ENCODE measurements around the gene IPCEF1. TPM values are rescaled to one million over a fixed set of nuclear protein-coding genes. Genes with fewer than 3 reads are reported as not detected.

Gene IPCEF1
- total RNA-seq, 1 donor from 2014 or later: 2.0 TPM

DNA sequence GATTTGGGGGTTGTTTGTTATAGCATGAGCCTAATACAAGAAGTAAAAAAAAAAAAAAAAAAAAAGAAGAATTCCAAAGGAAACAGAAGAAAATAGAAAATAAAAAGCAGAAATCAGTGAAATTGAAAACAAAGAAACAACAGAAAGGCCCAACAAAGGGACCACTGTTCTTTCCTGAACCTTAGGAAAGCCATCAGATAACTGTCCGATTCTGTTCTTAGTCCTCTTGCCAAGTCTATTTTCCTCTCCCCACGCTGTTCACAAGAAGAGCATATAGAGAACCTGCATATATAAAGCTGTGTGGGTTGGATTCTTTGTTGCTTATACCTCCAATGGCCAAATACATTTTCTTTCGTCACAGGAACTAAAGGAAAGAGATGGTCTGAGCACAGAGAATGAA, 38.0 kb upstream of the IPCEF1 start:
- TF ChIP-seq POLR2A (IDR thresholded peaks at IDR 0.05) (no peak), POLR2AphosphoS5 (IDR thresholded peaks at IDR 0.05; ENCODE audit: insufficient read depth in 1 of 2, low read depth in 1 of 2) (no peak)
- TF ChIP-seq, protein P1, sequence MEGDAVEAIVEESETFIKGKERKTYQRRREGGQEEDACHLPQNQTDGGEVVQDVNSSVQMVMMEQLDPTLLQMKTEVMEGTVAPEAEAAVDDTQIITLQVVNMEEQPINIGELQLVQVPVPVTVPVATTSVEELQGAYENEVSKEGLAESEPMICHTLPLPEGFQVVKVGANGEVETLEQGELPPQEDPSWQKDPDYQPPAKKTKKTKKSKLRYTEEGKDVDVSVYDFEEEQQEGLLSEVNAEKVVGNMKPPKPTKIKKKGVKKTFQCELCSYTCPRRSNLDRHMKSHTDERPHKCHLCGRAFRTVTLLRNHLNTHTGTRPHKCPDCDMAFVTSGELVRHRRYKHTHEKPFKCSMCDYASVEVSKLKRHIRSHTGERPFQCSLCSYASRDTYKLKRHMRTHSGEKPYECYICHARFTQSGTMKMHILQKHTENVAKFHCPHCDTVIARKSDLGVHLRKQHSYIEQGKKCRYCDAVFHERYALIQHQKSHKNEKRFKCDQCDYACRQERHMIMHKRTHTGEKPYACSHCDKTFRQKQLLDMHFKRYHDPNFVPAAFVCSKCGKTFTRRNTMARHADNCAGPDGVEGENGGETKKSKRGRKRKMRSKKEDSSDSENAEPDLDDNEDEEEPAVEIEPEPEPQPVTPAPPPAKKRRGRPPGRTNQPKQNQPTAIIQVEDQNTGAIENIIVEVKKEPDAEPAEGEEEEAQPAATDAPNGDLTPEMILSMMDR (IDR thresholded peaks at IDR 0.05): no peak
- H3K27me3 ChIP-seq: no peaks in the 10 kb centered on the region
- no peaks in the 10 kb centered on the region for H3K36me3 ChIP-seq
- DNase-seq (ENCODE audit: extremely low spot score in 2 of 2): no peak
- no peak overlapping the region for H3K4me3 ChIP-seq
- H3K9me3 ChIP-seq: no peaks in the 10 kb centered on the region
- H3K4me1 ChIP-seq: no peaks in the 10 kb centered on the region
- intact Hi-C loops (cut with DNase I): no loop called here
- H3K27ac ChIP-seq: no peak overlapping the region

DNA sequence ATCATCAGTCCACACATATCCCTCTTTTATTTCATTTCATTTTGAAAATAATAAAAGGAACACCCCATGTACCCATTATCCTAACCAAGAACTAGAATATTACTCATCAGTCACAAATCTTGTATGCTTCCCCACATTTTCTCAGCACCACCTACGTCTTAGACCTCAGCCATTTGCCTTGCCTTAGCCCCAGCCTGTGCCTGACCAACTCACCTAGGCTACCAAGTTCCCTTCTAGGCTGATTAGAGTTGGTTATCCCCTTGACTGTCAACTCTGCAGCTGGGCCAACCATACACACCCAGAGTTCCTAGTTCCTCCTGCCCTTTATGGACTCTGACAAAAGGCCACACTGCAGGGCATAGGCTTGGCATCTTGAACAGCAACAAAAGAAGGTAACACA, 33.4 kb upstream of the IPCEF1 start:
- Histone ChIP-seq H3K9me3 (no peaks in the 10 kb centered on the region), H3K4me3 (no peak overlapping the region), H3K4me1 (no peaks in the 10 kb centered on the region), H3K36me3 (no peaks in the 10 kb centered on the region), H3K27ac (no peak overlapping the region), H3K27me3 (no peaks in the 10 kb centered on the region)
- TF ChIP-seq POLR2A (IDR thresholded peaks at IDR 0.05) (no peak), POLR2AphosphoS5 (IDR thresholded peaks at IDR 0.05; ENCODE audit: insufficient read depth in 1 of 2, low read depth in 1 of 2) (no peak)
- TF ChIP-seq, protein P1 (IDR thresholded peaks at IDR 0.05): no peak
- intact Hi-C loops (cut with DNase I): no loop called here
- DNase-seq (ENCODE audit: extremely low spot score in 2 of 2): no peak

DNA sequence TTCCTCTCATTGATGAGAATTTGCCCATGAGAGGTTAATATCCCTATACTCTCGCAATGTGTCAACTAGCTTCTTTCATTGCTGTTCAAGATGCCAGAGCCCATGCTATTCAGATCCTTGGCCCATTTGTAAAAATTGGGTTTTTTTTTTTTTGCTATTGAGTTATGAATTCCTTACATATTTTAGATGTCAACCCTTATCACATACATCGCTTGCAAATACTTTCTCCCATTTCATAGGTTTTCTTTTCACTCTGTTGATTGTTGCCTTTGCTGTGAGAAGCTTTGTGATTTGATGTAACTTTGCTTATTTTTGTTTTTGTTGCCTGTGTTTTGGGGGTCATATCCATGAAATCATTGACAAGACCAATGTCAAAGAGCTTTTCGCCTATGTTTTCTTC, 32.2 kb upstream of the IPCEF1 start:
- intact Hi-C loops (cut with DNase I): no loop called here
- DNase-seq (ENCODE audit: extremely low spot score in 2 of 2): no peak
- no peaks in the 10 kb centered on the region for H3K27me3 ChIP-seq
- H3K27ac ChIP-seq: no peak overlapping the region
- H3K4me1 ChIP-seq: no peaks in the 10 kb centered on the region
- H3K9me3 ChIP-seq: no peaks in the 10 kb centered on the region
- TF ChIP-seq POLR2AphosphoS5 (IDR thresholded peaks at IDR 0.05; ENCODE audit: insufficient read depth in 1 of 2, low read depth in 1 of 2) (no peak), POLR2A (IDR thresholded peaks at IDR 0.05) (no peak)
- TF ChIP-seq, protein P1 (IDR thresholded peaks at IDR 0.05): no peak
- H3K36me3 ChIP-seq: no peaks in the 10 kb centered on the region
- no peak overlapping the region for H3K4me3 ChIP-seq

DNA sequence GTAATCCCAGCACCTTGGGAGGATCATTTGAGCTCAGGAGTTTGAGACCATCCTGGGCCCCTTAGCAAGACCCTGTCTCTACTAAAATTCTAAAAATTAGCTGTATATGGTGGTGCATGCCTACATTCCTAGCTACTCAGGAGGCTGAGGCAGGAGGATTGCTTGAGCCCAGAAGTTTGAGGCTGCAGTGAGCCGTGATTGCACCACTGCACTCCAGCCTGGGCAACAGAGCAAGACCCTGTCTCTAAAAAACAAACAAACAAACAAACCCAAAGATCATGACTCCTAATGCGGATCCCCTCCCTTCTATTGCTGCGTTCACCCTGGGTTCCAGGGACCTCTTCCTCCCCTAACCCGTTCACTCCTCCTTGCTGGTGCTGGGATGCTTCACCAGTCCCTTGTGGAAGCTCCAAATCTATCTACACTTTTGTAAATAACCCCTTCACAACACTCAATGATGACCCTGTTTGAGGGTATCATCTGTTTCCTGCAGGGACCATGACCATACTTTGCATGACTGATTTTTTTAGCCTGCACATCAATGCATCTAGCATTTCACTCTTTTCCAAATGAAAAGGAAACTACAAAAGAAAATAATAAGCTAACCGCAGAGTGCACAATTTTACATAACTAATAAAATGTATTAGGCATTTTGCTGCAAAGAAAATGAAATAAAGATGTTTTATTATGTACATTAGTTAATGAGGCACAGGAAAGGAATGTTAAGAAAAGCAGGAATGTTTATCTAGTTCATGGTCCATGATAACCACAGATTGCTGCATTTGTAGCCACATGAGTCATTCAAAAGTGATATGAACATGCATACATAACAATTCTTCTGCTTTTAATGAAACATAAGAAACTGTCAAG, 30.5 kb upstream of the IPCEF1 start:
- H3K4me3 ChIP-seq: no peak overlapping the region
- H3K4me1 ChIP-seq: no peaks in the 10 kb centered on the region
- intact Hi-C loops (cut with DNase I): no loop called here
- H3K36me3 ChIP-seq: no peaks in the 10 kb centered on the region
- no peak overlapping the region for H3K27ac ChIP-seq
- TF ChIP-seq, protein P1 (IDR thresholded peaks at IDR 0.05): no peak
- H3K27me3 ChIP-seq: no peaks in the 10 kb centered on the region
- no peak for DNase-seq (ENCODE audit: extremely low spot score in 2 of 2)
- no peaks in the 10 kb centered on the region for H3K9me3 ChIP-seq

DNA sequence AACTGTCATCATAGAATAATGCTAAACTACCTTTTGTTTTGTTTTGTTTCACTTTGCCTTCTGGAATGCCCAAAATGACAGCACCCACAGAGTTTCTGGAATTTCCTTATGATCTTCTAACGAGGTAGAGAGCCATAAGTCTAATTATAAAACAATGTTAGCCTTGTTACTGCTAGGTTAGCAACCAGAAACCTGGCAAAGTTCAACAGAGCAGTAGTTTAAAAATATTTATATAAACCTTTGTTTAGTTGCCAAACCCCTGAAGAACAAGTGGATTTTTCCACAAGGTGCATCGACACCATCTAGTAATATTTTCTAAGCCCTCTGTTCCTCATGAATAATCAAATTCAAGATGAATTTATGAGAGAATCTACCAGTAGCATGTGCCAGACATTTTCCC, 27.6 kb upstream of the IPCEF1 start:
- Histone ChIP-seq H3K27ac (no peak overlapping the region), H3K36me3 (no peaks in the 10 kb centered on the region), H3K9me3 (no peaks in the 10 kb centered on the region), H3K27me3 (no peaks in the 10 kb centered on the region), H3K4me1 (no peaks in the 10 kb centered on the region), H3K4me3 (no peak overlapping the region)
- TF ChIP-seq, protein P1 (IDR thresholded peaks at IDR 0.05): no peak
- no peak for TF ChIP-seq POLR2A (IDR thresholded peaks at IDR 0.05)
- TF ChIP-seq POLR2AphosphoS5 (IDR thresholded peaks at IDR 0.05; ENCODE audit: insufficient read depth in 1 of 2, low read depth in 1 of 2): no peak
- no peak for DNase-seq (ENCODE audit: extremely low spot score in 2 of 2)
- intact Hi-C loops (cut with DNase I): no loop called here
